ENCODE results near the gene CDPF1.

DNA sequence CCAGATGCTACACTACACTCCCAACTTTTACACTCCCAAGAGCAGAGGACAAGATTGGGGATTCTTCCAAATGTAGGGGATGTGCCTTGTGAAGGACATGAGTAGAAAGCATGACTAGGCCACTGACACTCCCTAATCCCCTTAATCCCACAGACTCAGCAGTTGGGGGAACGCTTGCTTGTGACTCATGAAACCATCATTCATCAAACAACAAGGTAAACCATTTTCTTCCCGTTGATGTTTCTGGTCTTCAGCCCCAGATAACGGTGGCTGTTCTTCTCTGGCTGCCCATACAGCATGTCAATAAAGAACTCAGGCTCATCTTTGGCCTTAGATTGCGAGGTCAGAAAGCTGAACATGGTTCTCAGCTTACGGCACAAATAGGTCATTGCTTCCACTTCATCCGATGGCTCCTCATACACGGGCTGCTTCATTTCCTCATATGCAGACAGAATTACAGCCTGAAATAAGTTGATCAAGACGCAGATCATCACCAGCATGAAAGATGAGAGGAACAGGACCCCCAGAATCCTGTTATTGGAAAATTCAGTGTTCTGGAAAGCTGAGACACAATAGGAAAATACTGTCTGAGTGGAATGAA is 6.4 kb upstream of the CDPF1 start:
- TF ChIP-seq, protein P1, sequence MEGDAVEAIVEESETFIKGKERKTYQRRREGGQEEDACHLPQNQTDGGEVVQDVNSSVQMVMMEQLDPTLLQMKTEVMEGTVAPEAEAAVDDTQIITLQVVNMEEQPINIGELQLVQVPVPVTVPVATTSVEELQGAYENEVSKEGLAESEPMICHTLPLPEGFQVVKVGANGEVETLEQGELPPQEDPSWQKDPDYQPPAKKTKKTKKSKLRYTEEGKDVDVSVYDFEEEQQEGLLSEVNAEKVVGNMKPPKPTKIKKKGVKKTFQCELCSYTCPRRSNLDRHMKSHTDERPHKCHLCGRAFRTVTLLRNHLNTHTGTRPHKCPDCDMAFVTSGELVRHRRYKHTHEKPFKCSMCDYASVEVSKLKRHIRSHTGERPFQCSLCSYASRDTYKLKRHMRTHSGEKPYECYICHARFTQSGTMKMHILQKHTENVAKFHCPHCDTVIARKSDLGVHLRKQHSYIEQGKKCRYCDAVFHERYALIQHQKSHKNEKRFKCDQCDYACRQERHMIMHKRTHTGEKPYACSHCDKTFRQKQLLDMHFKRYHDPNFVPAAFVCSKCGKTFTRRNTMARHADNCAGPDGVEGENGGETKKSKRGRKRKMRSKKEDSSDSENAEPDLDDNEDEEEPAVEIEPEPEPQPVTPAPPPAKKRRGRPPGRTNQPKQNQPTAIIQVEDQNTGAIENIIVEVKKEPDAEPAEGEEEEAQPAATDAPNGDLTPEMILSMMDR (IDR thresholded peaks at IDR 0.05; ENCODE audit: insufficient read depth, low read depth, low read length): no peak
- no peak for TF ChIP-seq EZH2 (IDR thresholded peaks at IDR 0.05; ENCODE audit: insufficient read depth, low read length)
